Measurements from ENCODE around the gene CCDC158.

The CCDC158 gene

DNA sequence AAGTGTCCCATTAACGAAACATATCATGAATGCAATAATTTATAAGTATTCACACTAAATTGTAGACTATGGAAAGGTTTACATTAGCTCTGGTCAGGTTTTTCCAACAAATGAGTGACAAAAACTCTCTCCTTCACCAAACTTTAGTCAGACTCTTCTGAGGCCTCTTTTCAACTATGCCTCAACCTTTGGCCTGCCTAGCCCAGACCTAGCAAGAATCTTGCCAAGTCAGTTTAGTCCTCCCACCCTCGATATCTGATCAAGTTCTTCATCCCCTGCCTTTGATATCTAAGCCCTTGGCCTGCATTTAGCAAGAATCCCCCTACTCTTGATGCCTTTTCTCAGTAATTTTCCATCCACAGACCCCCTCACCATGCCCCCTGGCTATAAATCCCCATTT lies 37.9 kb downstream of the CCDC158 start:
- Histone ChIP-seq H3K9ac (ENCODE audit: low read depth, low read length) (no peak overlapping the region), H3K36me3 (ENCODE audit: insufficient read depth, low read depth, low read length) (no peaks in the 10 kb centered on the region), H3K9me3 (ENCODE audit: insufficient read depth, low read depth, low read length) (peaks cover 5% of the 10 kb centered on the region; the same call in 1 of the 2 replicates), H3K4me1 (ENCODE audit: insufficient read depth, low read length) (peaks cover 27% of the 10 kb centered on the region; the same call in 1 of the 2 replicates), H3K27me3 (ENCODE audit: insufficient read depth, low read length) (no peaks in the 10 kb centered on the region), H3K4me3 (ENCODE audit: low read length) (no peak overlapping the region), H3K27ac (ENCODE audit: low read length) (no peak overlapping the region)

GRCh38 chr4:76381986-76382385 lies 39.0 kb downstream of the CCDC158 start:
- H3K4me1 ChIP-seq (ENCODE audit: insufficient read depth, low read length), result peaks cover 33% of the 10 kb centered on the region; the same call in 1 of the 2 replicates
- no peaks in the 10 kb centered on the region for H3K36me3 ChIP-seq (ENCODE audit: insufficient read depth, low read depth, low read length)
- H3K4me3 ChIP-seq (ENCODE audit: low read length), result no peak overlapping the region
- H3K9me3 ChIP-seq (ENCODE audit: insufficient read depth, low read depth, low read length), result peaks cover 5% of the 10 kb centered on the region; the same call in 1 of the 2 replicates
- H3K9ac ChIP-seq (ENCODE audit: low read depth, low read length), result no peak overlapping the region
- H3K27me3 ChIP-seq (ENCODE audit: insufficient read depth, low read length), result no peaks in the 10 kb centered on the region
- H3K27ac ChIP-seq (ENCODE audit: low read length), result no peak overlapping the region

- H3K36me3 ChIP-seq (ENCODE audit: insufficient read depth, low read depth, low read length), result no peaks in the 10 kb centered on the region
- no peaks in the 10 kb centered on the region for H3K27me3 ChIP-seq (ENCODE audit: insufficient read depth, low read length)
- H3K9me3 ChIP-seq (ENCODE audit: insufficient read depth, low read depth, low read length), result 0 out of 2 replicates have a peak, but pooled peaks cover 5% of the 10 kb centered on the region
- H3K27ac ChIP-seq (ENCODE audit: low read length), result peak overlapping the region; percentile 57
- H3K9ac ChIP-seq (ENCODE audit: low read depth, low read length), result peak overlapping the region; percentile 51; the same call in 1 of the 2 replicates
- H3K4me1 ChIP-seq (ENCODE audit: insufficient read depth, low read length), result peaks cover 33% of the 10 kb centered on the region; the same call in 1 of the 2 replicates
- H3K4me3 ChIP-seq (ENCODE audit: low read length), result no peak overlapping the region
Measured at GRCh38 chr4:76380561-76380960, 40.4 kb downstream of the CCDC158 start.

- H3K27me3 ChIP-seq (ENCODE audit: insufficient read depth, low read length), result no peaks in the 10 kb centered on the region
- no peak overlapping the region for H3K27ac ChIP-seq (ENCODE audit: low read length)
- 0 out of 2 replicates have a peak, but pooled peaks cover 5% of the 10 kb centered on the region for H3K9me3 ChIP-seq (ENCODE audit: insufficient read depth, low read depth, low read length)
- no peaks in the 10 kb centered on the region for H3K36me3 ChIP-seq (ENCODE audit: insufficient read depth, low read depth, low read length)
- H3K4me1 ChIP-seq (ENCODE audit: insufficient read depth, low read length), result peaks cover 17% of the 10 kb centered on the region; the same call in 1 of the 2 replicates
- H3K9ac ChIP-seq (ENCODE audit: low read depth, low read length), result no peak overlapping the region
- H3K4me3 ChIP-seq (ENCODE audit: low read length), result no peak overlapping the region
Measured at GRCh38 chr4:76377911-76378310, 43.0 kb downstream of the CCDC158 start.

DNA sequence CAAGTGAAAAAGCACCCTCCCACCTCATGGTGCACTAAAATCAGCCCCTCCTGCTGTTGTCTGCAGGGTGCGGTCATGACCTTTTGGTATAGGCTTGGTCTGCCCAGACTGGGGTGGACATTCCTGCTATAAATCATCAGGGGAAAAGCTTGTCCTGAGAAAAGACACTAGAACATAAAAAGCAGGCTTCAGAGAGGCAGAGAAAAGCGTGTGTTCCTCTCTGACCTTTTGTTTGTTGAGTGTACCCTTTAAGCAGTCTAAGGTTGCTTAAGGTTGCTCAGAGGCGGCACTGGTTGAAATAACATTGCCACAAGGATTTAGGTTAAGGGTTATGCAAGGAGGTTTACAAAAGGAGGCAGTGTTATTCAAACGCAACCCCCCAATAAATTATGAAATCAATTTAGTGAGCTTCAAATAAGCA lies 43.5 kb downstream of the CCDC158 start:
- Histone ChIP-seq H3K9ac (ENCODE audit: low read depth, low read length) (no peak overlapping the region), H3K9me3 (ENCODE audit: insufficient read depth, low read depth, low read length) (0 out of 2 replicates have a peak, but pooled peaks cover 5% of the 10 kb centered on the region), H3K36me3 (ENCODE audit: insufficient read depth, low read depth, low read length) (no peaks in the 10 kb centered on the region), H3K4me1 (ENCODE audit: insufficient read depth, low read length) (peaks cover 17% of the 10 kb centered on the region; the same call in 1 of the 2 replicates), H3K27me3 (ENCODE audit: insufficient read depth, low read length) (no peaks in the 10 kb centered on the region), H3K27ac (ENCODE audit: low read length) (no peak overlapping the region), H3K4me3 (ENCODE audit: low read length) (no peak overlapping the region)

- no peak overlapping the region for H3K4me3 ChIP-seq (ENCODE audit: low read length)
- no peak overlapping the region for H3K27ac ChIP-seq (ENCODE audit: low read length)
- H3K4me1 ChIP-seq (ENCODE audit: insufficient read depth, low read length), result peaks cover 17% of the 10 kb centered on the region; the same call in 1 of the 2 replicates
- 0 out of 2 replicates have a peak, but pooled peaks cover 5% of the 10 kb centered on the region for H3K9me3 ChIP-seq (ENCODE audit: insufficient read depth, low read depth, low read length)
- no peaks in the 10 kb centered on the region for H3K36me3 ChIP-seq (ENCODE audit: insufficient read depth, low read depth, low read length)
- no peak overlapping the region for H3K9ac ChIP-seq (ENCODE audit: low read depth, low read length)
- H3K27me3 ChIP-seq (ENCODE audit: insufficient read depth, low read length), result no peaks in the 10 kb centered on the region
Measured at GRCh38 chr4:76376534-76376933, 44.4 kb downstream of the CCDC158 start.

DNA sequence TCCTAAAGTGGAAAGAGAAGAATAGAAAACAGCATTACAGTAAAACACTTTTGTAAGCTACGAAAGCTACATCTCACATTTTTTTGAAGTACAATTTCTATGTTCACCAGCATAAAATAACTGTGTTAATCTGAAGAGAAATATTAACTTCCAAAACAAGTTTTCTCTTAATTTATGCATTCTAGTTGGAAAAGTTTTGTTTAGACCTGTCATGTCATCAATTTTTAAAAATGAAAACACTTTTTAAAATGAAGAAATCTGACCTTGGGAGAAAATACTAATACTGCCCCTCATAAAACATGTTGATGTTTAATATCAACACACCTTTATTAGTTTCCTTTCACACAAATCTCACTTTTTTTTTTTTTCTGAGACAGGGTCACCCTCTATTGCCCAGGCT lies 45.2 kb downstream of the CCDC158 start:
- no peak overlapping the region for H3K4me3 ChIP-seq (ENCODE audit: low read length)
- 0 out of 2 replicates have a peak, but pooled peaks cover under 1% of the 10 kb centered on the region for H3K9me3 ChIP-seq (ENCODE audit: insufficient read depth, low read depth, low read length)
- H3K27ac ChIP-seq (ENCODE audit: low read length), result no peak overlapping the region
- no peaks in the 10 kb centered on the region for H3K36me3 ChIP-seq (ENCODE audit: insufficient read depth, low read depth, low read length)
- H3K9ac ChIP-seq (ENCODE audit: low read depth, low read length), result no peak overlapping the region
- H3K27me3 ChIP-seq (ENCODE audit: insufficient read depth, low read length), result no peaks in the 10 kb centered on the region
- peaks cover 13% of the 10 kb centered on the region; the same call in 1 of the 2 replicates for H3K4me1 ChIP-seq (ENCODE audit: insufficient read depth, low read length)

DNA sequence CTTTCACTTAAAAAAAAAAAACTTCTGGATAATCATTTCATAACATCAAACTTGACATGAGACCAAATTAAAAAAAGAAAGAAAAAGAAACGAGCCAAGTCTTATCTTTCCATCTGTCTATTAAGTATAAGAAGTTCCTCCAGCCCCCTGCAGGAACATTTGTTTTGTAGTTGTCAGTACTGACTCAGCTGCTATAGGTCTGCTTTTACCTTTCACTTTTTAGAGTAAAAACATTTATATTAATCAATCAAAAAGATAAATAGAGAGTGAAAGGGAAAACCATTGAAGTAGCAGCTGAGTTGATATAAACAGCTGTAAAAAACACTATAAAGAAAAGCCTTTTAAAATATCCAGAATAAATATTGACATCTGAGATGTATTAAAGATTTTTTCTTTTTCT lies 46.1 kb downstream of the CCDC158 start:
- no peak overlapping the region for H3K4me3 ChIP-seq (ENCODE audit: low read length)
- H3K27ac ChIP-seq (ENCODE audit: low read length), result no peak overlapping the region

GRCh38 chr4:76373919-76374552 lies 46.9 kb downstream of the CCDC158 start:
- Histone ChIP-seq H3K27me3 (ENCODE audit: insufficient read depth, low read length) (no peaks in the 10 kb centered on the region), H3K27ac (ENCODE audit: low read length) (no peak overlapping the region), H3K9me3 (ENCODE audit: insufficient read depth, low read depth, low read length) (no peaks in the 10 kb centered on the region), H3K4me1 (ENCODE audit: insufficient read depth, low read length) (peaks cover 7% of the 10 kb centered on the region; the same call in 1 of the 2 replicates), H3K4me3 (ENCODE audit: low read length) (no peak overlapping the region), H3K36me3 (ENCODE audit: insufficient read depth, low read depth, low read length) (no peaks in the 10 kb centered on the region), H3K9ac (ENCODE audit: low read depth, low read length) (no peak overlapping the region)

More for the DNA sequence above, 46.1 kb downstream of the CCDC158 start:
- Histone ChIP-seq H3K27me3 (ENCODE audit: insufficient read depth, low read length) (no peaks in the 10 kb centered on the region), H3K9me3 (ENCODE audit: insufficient read depth, low read depth, low read length) (no peaks in the 10 kb centered on the region), H3K36me3 (ENCODE audit: insufficient read depth, low read depth, low read length) (no peaks in the 10 kb centered on the region), H3K4me1 (ENCODE audit: insufficient read depth, low read length) (peaks cover 7% of the 10 kb centered on the region; the same call in 1 of the 2 replicates), H3K9ac (ENCODE audit: low read depth, low read length) (no peak overlapping the region)

GRCh38 chr4:76366737-76367136 lies 54.2 kb downstream of the CCDC158 start:
- Histone ChIP-seq H3K4me3 (ENCODE audit: low read length) (no peak overlapping the region), H3K27me3 (ENCODE audit: insufficient read depth, low read length) (no peaks in the 10 kb centered on the region), H3K27ac (ENCODE audit: low read length) (no peak overlapping the region), H3K36me3 (ENCODE audit: insufficient read depth, low read depth, low read length) (no peaks in the 10 kb centered on the region), H3K9ac (ENCODE audit: low read depth, low read length) (no peak overlapping the region), H3K9me3 (ENCODE audit: insufficient read depth, low read depth, low read length) (no peaks in the 10 kb centered on the region), H3K4me1 (ENCODE audit: insufficient read depth, low read length) (no peaks in the 10 kb centered on the region)

DNA sequence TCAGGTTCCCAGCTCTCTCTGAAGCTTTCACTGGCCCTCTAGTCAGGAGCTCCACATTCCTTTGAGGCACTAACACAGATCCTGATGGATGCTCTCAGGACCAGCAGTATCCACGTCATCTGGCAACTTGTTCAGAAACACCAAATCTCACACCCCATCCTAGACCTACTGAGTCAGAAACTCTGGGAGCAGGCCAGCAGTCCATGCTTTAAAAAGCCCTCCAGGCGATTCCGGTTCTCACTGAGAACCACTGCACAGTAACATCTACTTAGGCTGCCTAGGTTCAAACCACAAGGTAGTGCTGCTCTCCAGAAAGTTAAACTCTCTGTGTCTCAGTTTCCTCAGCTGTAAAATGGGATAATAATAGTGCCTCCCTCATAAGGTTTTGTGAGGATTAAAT lies 55.3 kb downstream of the CCDC158 start:
- no peak overlapping the region for H3K9ac ChIP-seq (ENCODE audit: low read depth, low read length)

GRCh38 chr4:76364763-76365162 lies 56.2 kb downstream of the CCDC158 start:
- Histone ChIP-seq H3K36me3 (ENCODE audit: insufficient read depth, low read depth, low read length) (no peaks in the 10 kb centered on the region), H3K4me3 (ENCODE audit: low read length) (no peak overlapping the region), H3K9ac (ENCODE audit: low read depth, low read length) (no peak overlapping the region), H3K27me3 (ENCODE audit: insufficient read depth, low read length) (no peaks in the 10 kb centered on the region), H3K27ac (ENCODE audit: low read length) (no peak overlapping the region), H3K9me3 (ENCODE audit: insufficient read depth, low read depth, low read length) (peaks cover 10% of the 10 kb centered on the region; the same call in 1 of the 2 replicates), H3K4me1 (ENCODE audit: insufficient read depth, low read length) (no peaks in the 10 kb centered on the region)

More for the DNA sequence above, 55.3 kb downstream of the CCDC158 start:
- H3K9me3 ChIP-seq (ENCODE audit: insufficient read depth, low read depth, low read length), result peaks cover 1% of the 10 kb centered on the region; the same call in 1 of the 2 replicates
- no peaks in the 10 kb centered on the region for H3K27me3 ChIP-seq (ENCODE audit: insufficient read depth, low read length)
- H3K36me3 ChIP-seq (ENCODE audit: insufficient read depth, low read depth, low read length), result no peaks in the 10 kb centered on the region
- H3K4me1 ChIP-seq (ENCODE audit: insufficient read depth, low read length), result no peaks in the 10 kb centered on the region
- H3K4me3 ChIP-seq (ENCODE audit: low read length), result no peak overlapping the region
- H3K27ac ChIP-seq (ENCODE audit: low read length), result no peak overlapping the region
